K562 (cell line): ENCODE results near the gene TSSK2. TPM values are rescaled to one million over a fixed set of nuclear protein-coding genes. Genes with fewer than 3 reads are reported as not detected.

Experiments
- CBFB ChIP-seq: sonication (generic); formaldehyde crosslinking; IDR thresholded peaks from 2 replicates; pipeline ENCODE4 v1.4.0; 2020; ENCODE audit warnings: mild to moderate bottlenecking, missing genetic modification reagents
- CHAMP1 ChIP-seq: fragments of 450-650 bp; IDR thresholded peaks from 2 replicates; pipeline ENCODE4 v1.6.1; 2016; ENCODE audit warnings: mild to moderate bottlenecking
- ELF2 ChIP-seq: fragments of 250-450 bp; sonication (Bioruptor Pico); IDR thresholded peaks from 2 replicates; pipeline ENCODE4 v1.5.0; 2021; ENCODE audit warnings: mild to moderate bottlenecking
- ETV1 ChIP-seq: fragments of 450-650 bp; conservative IDR thresholded peaks from 2 replicates; pipeline ENCODE4 v1.6.1; 2016; ENCODE audit warnings: missing genetic modification characterization, control low read depth, low read depth, missing compliant biosample characterization
- FOXJ2 ChIP-seq: fragments of 200-800 bp; sonication (Bioruptor generic); IDR thresholded peaks from 2 replicates; pipeline ENCODE4 v1.6.1; 2016; ENCODE audit warnings: missing genetic modification characterization, missing compliant biosample characterization
- KDM1A ChIP-seq, 2 experiments: fragments of 450-650 bp; IDR thresholded peaks; 2 replicates each; pipeline ENCODE4 v1.6.1; 2016; ENCODE audit warnings: mild to moderate bottlenecking in 2 of 2
- NFIC ChIP-seq: fragments of 450-650 bp; IDR thresholded peaks from 2 replicates; pipeline ENCODE4 v1.6.1; 2017; ENCODE audit warnings: mild to moderate bottlenecking, inconsistent platforms
- PCBP1 ChIP-seq: fragments of 200-400 bp; formaldehyde crosslinking; IDR thresholded peaks from 2 replicates; pipeline ENCODE4 v1.6.1; 2018; ENCODE audit warnings: mild to moderate bottlenecking, low read depth, low read length; ENCODE audit not compliant: poor library complexity, severe bottlenecking
- POLR2A ChIP-seq: fragments of 450-650 bp; conservative IDR thresholded peaks from 2 replicates; pipeline ENCODE4 v1.6.1; 2016
- SNIP1 ChIP-seq: fragments of 450-650 bp; IDR thresholded peaks from 2 replicates; pipeline ENCODE4 v1.7.1; 2017; ENCODE audit warnings: low read depth, mild to moderate bottlenecking
- SP1 ChIP-seq: sonication (generic); formaldehyde crosslinking; IDR thresholded peaks from 2 replicates; pipeline ENCODE4 v1.8.1; 2022; ENCODE audit warnings: mild to moderate bottlenecking, missing genetic modification reagents
- TCFL5 ChIP-seq: fragments of 250-450 bp; sonication (Bioruptor Pico); conservative IDR thresholded peaks from 2 replicates; pipeline ENCODE4 v1.6.1; 2021; ENCODE audit warnings: mild to moderate bottlenecking, moderate library complexity, matching md5 sums
- THRAP3 ChIP-seq: fragments of 450-650 bp; IDR thresholded peaks from 2 replicates; pipeline ENCODE4 v1.6.1; 2016; ENCODE audit warnings: mild to moderate bottlenecking, inconsistent platforms, borderline replicate concordance
- WHSC1 ChIP-seq: IDR thresholded peaks from one replicate; pipeline ENCODE4 v1.6.1; 2012; ENCODE audit warnings: low read length, control low read depth, inconsistent platforms
- YBX1 ChIP-seq: fragments of 450-650 bp; IDR thresholded peaks from 2 replicates; pipeline ENCODE4 v1.7.1; 2016; ENCODE audit warnings: mild to moderate bottlenecking
- ZBTB5 ChIP-seq: fragments of 450-650 bp; IDR thresholded peaks from 2 replicates; pipeline ENCODE4 v1.6.1; 2017; ENCODE audit warnings: antibody characterized with exemption
- ZBTB7A ChIP-seq: IDR thresholded peaks from 2 replicates; pipeline ENCODE4 v1.6.1; 2011; ENCODE audit warnings: low read depth, mild to moderate bottlenecking, low read length, moderate library complexity, borderline replicate concordance; ENCODE audit not compliant: control insufficient read depth
- ZEB2 ChIP-seq: fragments of 450-650 bp; IDR thresholded peaks from 2 replicates; pipeline ENCODE4 v1.6.1; 2016
- ZFP1 ChIP-seq: fragments of 450-650 bp; formaldehyde crosslinking; IDR thresholded peaks from 2 replicates; pipeline ENCODE4 v1.4.0; 2020; ENCODE audit warnings: mild to moderate bottlenecking, mixed read lengths
- ZNF175 ChIP-seq: fragments of 200-800 bp; sonication (Bioruptor generic); IDR thresholded peaks from 2 replicates; pipeline ENCODE4 v1.6.1; 2016; ENCODE audit warnings: low read depth, mild to moderate bottlenecking, missing genetic modification characterization, missing compliant biosample characterization
- ZNF212 ChIP-seq: fragments of 450-650 bp; formaldehyde crosslinking; IDR thresholded peaks from 2 replicates; pipeline ENCODE4 v1.4.0; 2020; ENCODE audit warnings: mild to moderate bottlenecking
- ZNF280B ChIP-seq: fragments of 250-450 bp; sonication (Bioruptor Pico); IDR thresholded peaks from 2 replicates; pipeline ENCODE4 v1.5.1; 2021; ENCODE audit warnings: mild to moderate bottlenecking
- ZNF561 ChIP-seq: fragments of 450-650 bp; formaldehyde crosslinking; conservative IDR thresholded peaks from 2 replicates; pipeline ENCODE4 v1.4.0; 2020; ENCODE audit warnings: mild to moderate bottlenecking, moderate library complexity
- ZNF589 ChIP-seq: fragments of 200-800 bp; sonication (Bioruptor generic); IDR thresholded peaks from 2 replicates; pipeline ENCODE4 v1.6.1; 2016; ENCODE audit warnings: low read depth, missing genetic modification characterization, missing compliant biosample characterization
- polyA plus RNA-seq, 8 experiments: library from polyadenylated mRNA; depleted of rRNA in 4 of 8; stranded (reverse) in 5 of 8; unstranded in 3 of 8; fragments of >200 nt; fragmentation: Nextera tagmentation in 2 of 8; fragmentation: Illumina TruSeq in 1 of 8; extraction: Ambion mirVana in 2 of 8; extraction: Trizol in 1 of 8; gene quantifications; 2 replicates each; pipeline versions ENCODE4 v1.2.1 to v1.2.3, GENCODE V29; 2011 to 2014; ENCODE audit warnings: inconsistent platforms in 1 of 8, missing spikeins in 1 of 8
- total RNA-seq, 7 experiments: library from RNA; depleted of rRNA in 6 of 7; stranded (reverse); fragments of >200 nt in 6 of 7; fragmentation: Illumina TruSeq in 2 of 7; extraction: Trizol in 2 of 7; gene quantifications; 2 replicates each; pipeline versions ENCODE4 v1.2.1 to v1.2.3, GENCODE V29; 2011 to 2021; ENCODE audit warnings: low replicate concordance in 1 of 7

TSSK2 gene
- total and polyA plus RNA-seq, 9 of the 15 experiments (the other 6 are each of a cell fraction or from before 2014, with no cell fraction given) = 0.04 TPM; not detected in 8

DNA sequence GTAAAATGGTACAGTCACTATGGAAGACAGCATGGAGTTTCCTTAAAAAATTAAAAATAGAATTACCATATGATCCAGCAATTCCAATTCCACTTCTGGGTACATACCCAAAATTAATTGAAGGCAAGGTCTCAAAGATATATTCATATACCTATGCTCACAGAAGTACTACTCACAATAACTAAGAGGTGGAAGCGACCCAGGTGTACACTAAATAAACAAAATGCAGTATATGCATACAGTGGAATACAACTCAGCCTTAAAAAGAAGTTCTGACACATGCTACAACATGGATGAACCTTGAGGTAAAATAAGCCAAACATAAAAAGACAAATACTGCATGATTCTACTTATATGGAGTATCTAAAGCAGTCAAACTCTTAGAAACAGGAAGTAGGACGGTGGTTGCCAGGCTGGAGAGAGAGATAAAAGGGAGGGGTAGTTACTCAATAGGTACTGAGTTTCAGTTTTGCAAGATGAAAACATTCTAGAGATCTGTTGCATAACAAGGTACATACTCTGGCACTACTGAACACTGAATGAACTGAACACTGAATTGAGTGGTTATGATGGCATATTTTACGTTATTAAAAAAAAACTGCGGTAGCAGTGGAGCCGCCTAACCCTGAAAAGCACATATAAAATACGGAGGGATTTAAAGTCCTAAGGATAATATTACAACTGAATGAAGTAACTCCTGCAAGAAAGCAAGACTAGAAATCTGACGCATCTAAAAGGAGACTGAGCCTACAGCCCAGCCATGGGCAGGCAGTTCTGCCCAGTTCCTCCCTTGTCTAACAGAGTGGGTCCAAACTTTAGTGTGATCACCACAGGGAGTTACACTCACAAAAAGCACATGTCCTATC, 21.7 kb upstream of the TSSK2 start (continued):
- no peak for TF ChIP-seq ZBTB7A
- TF ChIP-seq NFIC = peak; percentile 72
- no peak; the same call in 1 of the 2 replicates for TF ChIP-seq ZFP1 (CRISPR knock-in tag)
- no peak; the same call in 1 of the 2 replicates for TF ChIP-seq ZNF561 (CRISPR knock-in tag)
- no peak for TF ChIP-seq ZBTB5
- TF ChIP-seq KDM1A (IDR thresholded peaks at IDR 0.05) = peak in 1 of 2 experiments; percentile 82; a peak in 3 of 4 replicates
- TF ChIP-seq SNIP1 = no peak; the same call in 1 of the 2 replicates
- peak; percentile 61; the same call in 1 of the 2 replicates for TF ChIP-seq ZNF280B (CRISPR knock-in tag)
- TF ChIP-seq POLR2A = no peak
- peak; percentile 83 for TF ChIP-seq SP1 (CRISPR knock-in tag)
- TF ChIP-seq ZNF175 = peak; percentile 15; the same call in 1 of the 2 replicates
- TF ChIP-seq ZEB2 = peak; percentile 97
- no peak; the same call in 1 of the 2 replicates for TF ChIP-seq CHAMP1
- TF ChIP-seq THRAP3 = peak; percentile 16; the same call in 1 of the 2 replicates
- no peak for TF ChIP-seq WHSC1
- peak; percentile 100 for TF ChIP-seq ETV1 (tag)
- no peak for TF ChIP-seq YBX1
- TF ChIP-seq ZNF589 (CRISPR knock-in tag) = peak; percentile 82
- TF ChIP-seq FOXJ2 (tag) = peak; percentile 81; the same call in 1 of the 2 replicates
- no peak for TF ChIP-seq CBFB
- peak; percentile 11; the same call in 1 of the 2 replicates for TF ChIP-seq TCFL5
- TF ChIP-seq ZNF212 (CRISPR knock-in tag) = no peak
- TF ChIP-seq ELF2 = peak; percentile 83
- no peak for TF ChIP-seq PCBP1
